Measurements from ENCODE around the gene SSB.
"Not testable (repeated sequence)": the region's sequence is repeated elsewhere in the genome, so short reads cannot be mapped to it uniquely, and the experiment has no call there.

DNA sequence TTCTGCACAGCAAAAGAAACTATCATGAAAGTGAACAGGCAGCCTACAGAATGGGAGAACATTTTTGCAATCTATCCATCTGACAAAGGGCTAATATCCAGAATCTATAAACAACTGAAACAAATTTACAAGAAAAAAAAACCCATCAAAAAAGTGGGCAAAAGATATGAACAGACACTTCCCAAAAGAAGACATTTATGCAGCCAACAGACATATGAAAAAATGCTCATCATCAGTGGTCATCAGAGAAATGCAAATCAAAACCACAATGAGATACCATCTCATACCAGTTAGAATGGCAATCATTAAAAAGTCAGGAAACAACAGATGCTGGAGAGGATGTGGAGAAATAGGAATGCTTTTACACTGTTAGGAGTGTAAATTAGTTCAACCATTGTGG is 18.3 kb downstream of the SSB start:
- TF ChIP-seq, protein P1, sequence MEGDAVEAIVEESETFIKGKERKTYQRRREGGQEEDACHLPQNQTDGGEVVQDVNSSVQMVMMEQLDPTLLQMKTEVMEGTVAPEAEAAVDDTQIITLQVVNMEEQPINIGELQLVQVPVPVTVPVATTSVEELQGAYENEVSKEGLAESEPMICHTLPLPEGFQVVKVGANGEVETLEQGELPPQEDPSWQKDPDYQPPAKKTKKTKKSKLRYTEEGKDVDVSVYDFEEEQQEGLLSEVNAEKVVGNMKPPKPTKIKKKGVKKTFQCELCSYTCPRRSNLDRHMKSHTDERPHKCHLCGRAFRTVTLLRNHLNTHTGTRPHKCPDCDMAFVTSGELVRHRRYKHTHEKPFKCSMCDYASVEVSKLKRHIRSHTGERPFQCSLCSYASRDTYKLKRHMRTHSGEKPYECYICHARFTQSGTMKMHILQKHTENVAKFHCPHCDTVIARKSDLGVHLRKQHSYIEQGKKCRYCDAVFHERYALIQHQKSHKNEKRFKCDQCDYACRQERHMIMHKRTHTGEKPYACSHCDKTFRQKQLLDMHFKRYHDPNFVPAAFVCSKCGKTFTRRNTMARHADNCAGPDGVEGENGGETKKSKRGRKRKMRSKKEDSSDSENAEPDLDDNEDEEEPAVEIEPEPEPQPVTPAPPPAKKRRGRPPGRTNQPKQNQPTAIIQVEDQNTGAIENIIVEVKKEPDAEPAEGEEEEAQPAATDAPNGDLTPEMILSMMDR (IDR thresholded peaks at IDR 0.05; ENCODE audit: low read length), result not testable (repeated sequence)
- not testable (repeated sequence) for TF ChIP-seq EZH2 (IDR thresholded peaks at IDR 0.05; ENCODE audit: borderline replicate concordance, low read length)
